PC-9 (cell line): ENCODE data around the gene GMDS. TPM values are rescaled to one million over a fixed set of nuclear protein-coding genes. Genes with fewer than 3 reads are reported as not detected.

Experiments
- BruUV-seq: library from RNA; stranded (reverse); fragments of 400-500 nt; replicated peaks from 2 replicates; lab custom pipeline; 2021; lab: Mats Ljungman, UMichigan
- CTCF ChIA-PET: fragments of 300-600 bp; sonication (Branson Sonifier 250); formaldehyde crosslinking; loops from one replicate; lab custom pipeline; 2022; ENCODE audit warnings: antibody characterized with exemption; lab: Charles Lee
- POLR2A ChIA-PET: fragments of 300-600 bp; sonication (Branson Sonifier 250); formaldehyde crosslinking; loops from one replicate; lab custom pipeline; 2022; ENCODE audit warnings: antibody characterized with exemption; ENCODE audit not compliant: unreplicated experiment; lab: Charles Lee
- DNase-seq, 2 experiments: peaks; one replicate each; pipeline versions ENCODE4 v3.0.0 to v3.0.0-alpha.2; 2015 to 2022; ENCODE audit warnings: mixed read lengths in 1 of 2
- H2AFZ ChIP-seq: fragments of 200-600 bp; sonication (generic); 2 replicates; pipeline ENCODE4 v1.8.1; 2017; ENCODE audit warnings: antibody characterized with exemption
- H3F3A ChIP-seq: fragments of 200-600 bp; sonication (generic); 2 replicates; pipeline ENCODE4 v1.8.1; 2017; ENCODE audit warnings: antibody characterized with exemption, mild to moderate bottlenecking, low read depth; ENCODE audit not compliant: insufficient read depth
- H3K27ac ChIP-seq: fragments of 200-600 bp; sonication (generic); 2 replicates; pipeline ENCODE4 v1.6.1; 2016; ENCODE audit warnings: mixed run types
- H3K27me3 ChIP-seq: fragments of 200-600 bp; sonication (generic); 2 replicates; pipeline ENCODE4 v1.6.1; 2016; ENCODE audit warnings: low read depth, mixed run types; ENCODE audit not compliant: insufficient read depth
- H3K36me3 ChIP-seq: fragments of 200-600 bp; sonication (generic); 2 replicates; pipeline ENCODE4 v1.6.1; 2016; ENCODE audit warnings: low read depth, mixed run types
- H3K4me1 ChIP-seq: fragments of 200-600 bp; sonication (generic); replicated peaks from 2 replicates; pipeline ENCODE4 v1.6.1; 2016; ENCODE audit warnings: mixed run types; ENCODE audit not compliant: insufficient read depth
- H3K4me2 ChIP-seq: fragments of 200-600 bp; sonication (generic); 2 replicates; pipeline ENCODE4 v1.6.1; 2017; ENCODE audit warnings: mixed run types
- H3K4me3 ChIP-seq: fragments of 200-600 bp; sonication (generic); 2 replicates; pipeline ENCODE4 v1.6.1; 2016; ENCODE audit warnings: mixed run types
- H3K79me2 ChIP-seq: fragments of 200-600 bp; sonication (generic); 2 replicates; pipeline ENCODE4 v1.6.1; 2017; ENCODE audit warnings: low read depth, mixed run types
- H3K9me2 ChIP-seq: fragments of 200-600 bp; sonication (generic); 2 replicates; pipeline ENCODE4 v1.8.1; 2017; ENCODE audit warnings: mild to moderate bottlenecking; ENCODE audit not compliant: insufficient read depth
- H3K9me3 ChIP-seq: fragments of 200-600 bp; sonication (generic); 2 replicates; pipeline ENCODE4 v1.8.1; 2016; ENCODE audit warnings: low read depth; ENCODE audit not compliant: insufficient read depth
- H4K20me1 ChIP-seq: fragments of 200-600 bp; sonication (generic); 2 replicates; pipeline ENCODE4 v1.8.1; 2017; ENCODE audit not compliant: insufficient read depth
- EZH2 ChIP-seq: fragments of 200-600 bp; sonication (generic); IDR thresholded peaks from 2 replicates; pipeline ENCODE4 v1.8.0; 2017; ENCODE audit warnings: antibody characterized with exemption, low read depth
- intact Hi-C: fragments of 100-400 bp; cut with micrococcal nuclease; formaldehyde crosslinking; loops from one replicate; pipeline ENCODE4 v1.10.0; 2022; ENCODE audit not compliant: unreplicated experiment
- total RNA-seq: library from RNA; stranded (reverse); gene quantifications from 2 replicates; pipeline ENCODE4 v1.2.3, GENCODE V29; 2021
- TF ChIP-seq, protein P1 (sequence below): fragments of 200-600 bp; sonication (generic); conservative IDR thresholded peaks from 2 replicates; pipeline ENCODE4 v1.6.1; 2017; ENCODE audit warnings: mixed run types, antibody characterized with exemption, mild to moderate bottlenecking, moderate library complexity

GMDS gene
- total RNA-seq, 1 experiment from 2014 or later: 30.1 TPM

DNA sequence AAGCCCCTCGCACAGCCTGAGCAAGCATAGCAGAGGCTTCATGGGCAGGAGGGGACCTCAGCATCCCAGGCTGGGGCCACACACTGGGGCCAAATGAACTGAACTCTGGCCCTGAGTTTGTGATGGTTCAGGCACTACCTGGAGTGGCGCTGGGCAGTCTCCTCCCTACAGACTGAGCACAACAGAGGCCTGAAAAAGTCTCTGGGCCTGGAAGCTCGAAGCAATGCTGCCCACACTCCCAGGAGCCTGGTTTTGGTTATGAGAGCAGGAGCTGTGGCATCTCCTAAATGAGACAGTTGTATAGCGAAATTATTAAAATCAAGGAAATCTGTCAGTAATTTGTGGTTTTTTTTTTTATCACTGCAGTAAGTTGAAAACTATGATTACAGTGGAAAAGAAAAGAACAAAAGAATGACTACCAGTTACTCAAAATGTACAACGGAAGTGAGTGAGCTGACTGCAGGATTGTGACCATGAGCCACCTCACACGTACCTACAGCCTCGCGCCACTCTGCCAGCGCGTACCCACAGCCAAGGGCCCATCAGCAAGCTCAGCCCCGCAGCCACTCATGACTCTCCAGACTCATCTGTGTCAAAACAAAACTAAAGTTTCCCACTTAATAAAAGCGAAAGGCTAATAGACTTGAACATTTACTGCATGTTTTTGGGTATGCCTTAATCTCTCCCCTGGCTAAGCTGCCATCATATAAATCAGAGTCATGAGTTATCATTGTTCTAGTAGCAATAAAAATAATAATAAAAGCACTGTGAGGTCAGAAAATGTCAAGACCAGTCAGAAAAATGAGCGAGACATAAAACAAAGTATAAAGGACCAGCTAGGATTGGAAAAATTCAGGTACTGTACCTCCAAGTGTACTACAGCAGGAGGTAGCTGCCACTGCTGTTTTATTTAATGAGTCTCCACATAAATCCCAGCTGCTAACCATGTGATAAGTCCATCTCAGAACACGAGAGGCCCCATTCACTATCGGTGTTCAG lies 458.7 kb downstream of the GMDS start:
- H3K27me3 ChIP-seq: no peaks in the 10 kb centered on the region
- no peak overlapping the region for H3K27ac ChIP-seq
- no peaks in the 10 kb centered on the region for H3K79me2 ChIP-seq
- no peak for TF ChIP-seq EZH2
- TF ChIP-seq, protein P1, sequence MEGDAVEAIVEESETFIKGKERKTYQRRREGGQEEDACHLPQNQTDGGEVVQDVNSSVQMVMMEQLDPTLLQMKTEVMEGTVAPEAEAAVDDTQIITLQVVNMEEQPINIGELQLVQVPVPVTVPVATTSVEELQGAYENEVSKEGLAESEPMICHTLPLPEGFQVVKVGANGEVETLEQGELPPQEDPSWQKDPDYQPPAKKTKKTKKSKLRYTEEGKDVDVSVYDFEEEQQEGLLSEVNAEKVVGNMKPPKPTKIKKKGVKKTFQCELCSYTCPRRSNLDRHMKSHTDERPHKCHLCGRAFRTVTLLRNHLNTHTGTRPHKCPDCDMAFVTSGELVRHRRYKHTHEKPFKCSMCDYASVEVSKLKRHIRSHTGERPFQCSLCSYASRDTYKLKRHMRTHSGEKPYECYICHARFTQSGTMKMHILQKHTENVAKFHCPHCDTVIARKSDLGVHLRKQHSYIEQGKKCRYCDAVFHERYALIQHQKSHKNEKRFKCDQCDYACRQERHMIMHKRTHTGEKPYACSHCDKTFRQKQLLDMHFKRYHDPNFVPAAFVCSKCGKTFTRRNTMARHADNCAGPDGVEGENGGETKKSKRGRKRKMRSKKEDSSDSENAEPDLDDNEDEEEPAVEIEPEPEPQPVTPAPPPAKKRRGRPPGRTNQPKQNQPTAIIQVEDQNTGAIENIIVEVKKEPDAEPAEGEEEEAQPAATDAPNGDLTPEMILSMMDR: no peak
- H2AFZ ChIP-seq: no peak overlapping the region
- BruUV-seq: no TSS peak
- CTCF ChIA-PET: no interaction called here
- no peaks in the 10 kb centered on the region for H3K36me3 ChIP-seq
- no peak overlapping the region for H3K4me3 ChIP-seq
- no peaks in the 10 kb centered on the region for H4K20me1 ChIP-seq
- POLR2A ChIA-PET: no interaction called here
- H3K9me3 ChIP-seq: no peaks in the 10 kb centered on the region
- no peaks in the 10 kb centered on the region for H3K4me1 ChIP-seq
- H3K9me2 ChIP-seq: no peaks in the 10 kb centered on the region
- intact Hi-C loops: no loop called here
- no peaks in the 10 kb centered on the region for H3F3A ChIP-seq
- H3K4me2 ChIP-seq: no peak overlapping the region
- DNase-seq: no peak

DNA sequence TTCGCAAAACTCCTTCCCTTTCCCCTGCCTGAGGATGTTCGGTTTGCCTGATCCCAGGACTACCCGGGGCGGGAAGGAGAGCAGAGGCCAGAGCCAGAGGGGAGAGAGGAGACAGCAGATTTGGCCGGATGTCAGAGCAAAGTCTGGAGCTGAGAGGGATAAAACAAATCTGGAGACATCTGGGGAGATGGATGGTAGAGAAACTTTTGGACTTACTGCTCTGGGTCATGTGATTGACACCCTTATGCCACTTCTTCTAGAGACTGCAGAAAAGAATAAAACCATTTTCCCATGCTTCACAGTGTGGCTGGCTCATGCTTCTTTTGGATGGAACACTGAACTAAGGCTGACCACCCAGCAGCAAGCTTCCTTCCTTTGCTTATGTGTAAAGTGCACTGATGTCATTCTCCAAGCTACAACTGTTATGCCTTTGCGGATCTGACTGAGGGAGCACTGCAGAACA lies 461.0 kb downstream of the GMDS start:
- TF ChIP-seq, protein P1: no peak
- no peak for TF ChIP-seq EZH2
- H3K27ac ChIP-seq: no peak overlapping the region

DNA sequence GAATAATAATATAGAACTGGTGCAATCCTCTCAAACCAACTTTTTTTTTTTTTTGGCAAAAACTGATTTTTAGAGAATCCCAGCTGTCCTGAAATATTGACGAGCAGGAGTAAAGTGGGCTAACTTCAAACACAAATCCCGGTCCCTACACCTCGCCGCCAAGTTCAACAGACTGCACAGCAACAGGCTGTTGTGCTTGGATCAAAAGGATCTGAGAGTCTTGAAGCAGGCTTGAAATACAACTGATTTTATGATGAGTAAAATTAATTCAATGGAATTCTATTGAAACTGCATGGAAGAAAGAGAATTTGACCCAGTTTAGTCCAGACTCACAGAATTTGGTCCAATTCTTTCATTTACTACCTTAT lies 463.6 kb downstream of the GMDS start:
- Histone ChIP-seq H3K9me2 (no peaks in the 10 kb centered on the region), H3K36me3 (no peaks in the 10 kb centered on the region), H3K9me3 (no peaks in the 10 kb centered on the region), H3F3A (no peaks in the 10 kb centered on the region), H3K27me3 (no peaks in the 10 kb centered on the region), H4K20me1 (no peaks in the 10 kb centered on the region), H3K4me3 (no peak overlapping the region), H3K4me2 (no peak overlapping the region), H3K79me2 (no peaks in the 10 kb centered on the region), H2AFZ (no peak overlapping the region), H3K4me1 (no peaks in the 10 kb centered on the region), H3K27ac (no peak overlapping the region)
- no TSS peak for BruUV-seq
- DNase-seq: no peak
- ChIA-PET CTCF (no interaction called here), POLR2A (no interaction called here)
- TF ChIP-seq, protein P1: no peak
- no peak for TF ChIP-seq EZH2
- intact Hi-C loops: no loop called here

More for the DNA sequence above, 461.0 kb downstream of the GMDS start:
- H3F3A ChIP-seq: no peaks in the 10 kb centered on the region
- H3K9me2 ChIP-seq: no peaks in the 10 kb centered on the region
- H3K4me3 ChIP-seq: no peak overlapping the region
- H4K20me1 ChIP-seq: no peaks in the 10 kb centered on the region
- no peaks in the 10 kb centered on the region for H3K36me3 ChIP-seq
- H3K27me3 ChIP-seq: no peaks in the 10 kb centered on the region
- no peaks in the 10 kb centered on the region for H3K9me3 ChIP-seq
- no peaks in the 10 kb centered on the region for H3K4me1 ChIP-seq
- no peak for DNase-seq
- H2AFZ ChIP-seq: no peak overlapping the region
- POLR2A ChIA-PET: interaction anchor here (0.5 kb wide), 1 partner anchor 26 kb away, joined by 6 read pairs; no protein-coding TSS in a partner anchor
- no peaks in the 10 kb centered on the region for H3K79me2 ChIP-seq
- intact Hi-C loops: no loop called here
- H3K4me2 ChIP-seq: no peak overlapping the region
- CTCF ChIA-PET: no interaction called here
- no TSS peak for BruUV-seq
